ENCODE measurements around the gene SLC30A1.

Gene SLC30A1

GRCh38 chr1:211601982-211602670 is 23.2 kb upstream of the SLC30A1 start:
- H3K9me3 Mint-ChIP-seq = no peaks in the 10 kb centered on the region
- H3K27me3 Mint-ChIP-seq = peaks cover 11% of the 10 kb centered on the region
- H3K4me1 Mint-ChIP-seq (ENCODE audit: low read depth) = peaks cover 19% of the 10 kb centered on the region
- no peak overlapping the region for H3K4me3 Mint-ChIP-seq
- H3K36me3 Mint-ChIP-seq (ENCODE audit: low read depth) = no peaks in the 10 kb centered on the region
- H3K27ac Mint-ChIP-seq = no peak overlapping the region

- no peak overlapping the region for H3K4me3 Mint-ChIP-seq
- H3K27ac Mint-ChIP-seq = no peak overlapping the region
- H3K27me3 Mint-ChIP-seq = peaks cover 6% of the 10 kb centered on the region
- no peaks in the 10 kb centered on the region for H3K9me3 Mint-ChIP-seq
- no peaks in the 10 kb centered on the region for H3K36me3 Mint-ChIP-seq (ENCODE audit: low read depth)
- H3K4me1 Mint-ChIP-seq (ENCODE audit: low read depth) = peaks cover 11% of the 10 kb centered on the region
These were observed 22.2 kb upstream of the SLC30A1 start for GRCh38 chr1:211601159-211601558.

GRCh38 chr1:211599250-211599649 is 20.3 kb upstream of the SLC30A1 start:
- peaks cover 6% of the 10 kb centered on the region for H3K27me3 Mint-ChIP-seq
- no peaks in the 10 kb centered on the region for H3K9me3 Mint-ChIP-seq
- no peak overlapping the region for H3K4me3 Mint-ChIP-seq

GRCh38 chr1:211598514-211598913 is 19.6 kb upstream of the SLC30A1 start:
- no peak overlapping the region for H3K27ac Mint-ChIP-seq
- no peaks in the 10 kb centered on the region for H3K36me3 Mint-ChIP-seq (ENCODE audit: low read depth)
- H3K9me3 Mint-ChIP-seq = no peaks in the 10 kb centered on the region
- H3K27me3 Mint-ChIP-seq = peaks cover 6% of the 10 kb centered on the region
- H3K4me1 Mint-ChIP-seq (ENCODE audit: low read depth) = peaks cover 10% of the 10 kb centered on the region
- no peak overlapping the region for H3K4me3 Mint-ChIP-seq

More at GRCh38 chr1:211599250-211599649, 20.3 kb upstream of the SLC30A1 start:
- no peak overlapping the region for H3K27ac Mint-ChIP-seq
- peaks cover 10% of the 10 kb centered on the region for H3K4me1 Mint-ChIP-seq (ENCODE audit: low read depth)
- H3K36me3 Mint-ChIP-seq (ENCODE audit: low read depth) = no peaks in the 10 kb centered on the region

- Mint-ChIP-seq H3K36me3 (ENCODE audit: low read depth) (no peaks in the 10 kb centered on the region), H3K27me3 (peaks cover 6% of the 10 kb centered on the region), H3K27ac (no peak overlapping the region), H3K9me3 (no peaks in the 10 kb centered on the region), H3K4me3 (no peak overlapping the region), H3K4me1 (ENCODE audit: low read depth) (peaks cover 10% of the 10 kb centered on the region)
These were observed 17.6 kb upstream of the SLC30A1 start for GRCh38 chr1:211596418-211597181.

GRCh38 chr1:211595419-211595818 is 16.5 kb upstream of the SLC30A1 start:
- H3K27ac Mint-ChIP-seq = no peak overlapping the region
- H3K4me1 Mint-ChIP-seq (ENCODE audit: low read depth) = peaks cover 10% of the 10 kb centered on the region
- H3K27me3 Mint-ChIP-seq = peaks cover 6% of the 10 kb centered on the region
- no peaks in the 10 kb centered on the region for H3K9me3 Mint-ChIP-seq
- no peak overlapping the region for H3K4me3 Mint-ChIP-seq
- no peaks in the 10 kb centered on the region for H3K36me3 Mint-ChIP-seq (ENCODE audit: low read depth)

GRCh38 chr1:211591980-211592493 is 13.1 kb upstream of the SLC30A1 start:
- Mint-ChIP-seq H3K4me1 (ENCODE audit: low read depth) (no peaks in the 10 kb centered on the region), H3K36me3 (ENCODE audit: low read depth) (no peaks in the 10 kb centered on the region), H3K9me3 (no peaks in the 10 kb centered on the region), H3K27ac (no peak overlapping the region), H3K4me3 (no peak overlapping the region), H3K27me3 (no peaks in the 10 kb centered on the region)

GRCh38 chr1:211589782-211590721 is 11.1 kb upstream of the SLC30A1 start:
- H3K27ac Mint-ChIP-seq = no peak overlapping the region
- no peaks in the 10 kb centered on the region for H3K4me1 Mint-ChIP-seq (ENCODE audit: low read depth)
- H3K27me3 Mint-ChIP-seq = no peaks in the 10 kb centered on the region
- H3K9me3 Mint-ChIP-seq = no peaks in the 10 kb centered on the region
- H3K36me3 Mint-ChIP-seq (ENCODE audit: low read depth) = no peaks in the 10 kb centered on the region
- no peak overlapping the region for H3K4me3 Mint-ChIP-seq

- Mint-ChIP-seq H3K4me3 (no peak overlapping the region), H3K9me3 (no peaks in the 10 kb centered on the region), H3K27me3 (no peaks in the 10 kb centered on the region), H3K36me3 (ENCODE audit: low read depth) (no peaks in the 10 kb centered on the region), H3K4me1 (ENCODE audit: low read depth) (no peaks in the 10 kb centered on the region), H3K27ac (no peak overlapping the region)
These were observed 9.8 kb upstream of the SLC30A1 start for GRCh38 chr1:211588711-211589110.

GRCh38 chr1:211587123-211587522 is 8.2 kb upstream of the SLC30A1 start:
- Mint-ChIP-seq H3K9me3 (no peaks in the 10 kb centered on the region), H3K36me3 (ENCODE audit: low read depth) (no peaks in the 10 kb centered on the region), H3K27ac (no peak overlapping the region), H3K27me3 (no peaks in the 10 kb centered on the region), H3K4me1 (ENCODE audit: low read depth) (peaks cover 2% of the 10 kb centered on the region), H3K4me3 (no peak overlapping the region)

- H3K27ac Mint-ChIP-seq = no peak overlapping the region
- H3K4me1 Mint-ChIP-seq (ENCODE audit: low read depth) = peaks cover 7% of the 10 kb centered on the region
- no peaks in the 10 kb centered on the region for H3K27me3 Mint-ChIP-seq
- no peak overlapping the region for H3K4me3 Mint-ChIP-seq
- H3K9me3 Mint-ChIP-seq = no peaks in the 10 kb centered on the region
- H3K36me3 Mint-ChIP-seq (ENCODE audit: low read depth) = no peaks in the 10 kb centered on the region
These were observed 7.6 kb upstream of the SLC30A1 start for GRCh38 chr1:211586538-211586937.

GRCh38 chr1:211583011-211583992 is 4.3 kb upstream of the SLC30A1 start:
- H3K4me3 Mint-ChIP-seq = no peak overlapping the region
- no peaks in the 10 kb centered on the region for H3K27me3 Mint-ChIP-seq
- peaks cover 24% of the 10 kb centered on the region for H3K4me1 Mint-ChIP-seq (ENCODE audit: low read depth)
- H3K27ac Mint-ChIP-seq = no peak overlapping the region
- H3K36me3 Mint-ChIP-seq (ENCODE audit: low read depth) = no peaks in the 10 kb centered on the region
- H3K9me3 Mint-ChIP-seq = no peaks in the 10 kb centered on the region

GRCh38 chr1:211581526-211581925 is 2.6 kb upstream of the SLC30A1 start:
- Mint-ChIP-seq H3K9me3 (no peaks in the 10 kb centered on the region), H3K4me1 (ENCODE audit: low read depth) (peaks cover 32% of the 10 kb centered on the region), H3K36me3 (ENCODE audit: low read depth) (no peaks in the 10 kb centered on the region), H3K4me3 (no peak overlapping the region), H3K27ac (no peak overlapping the region), H3K27me3 (no peaks in the 10 kb centered on the region)

- H3K36me3 Mint-ChIP-seq (ENCODE audit: low read depth) = peaks cover 8% of the 10 kb centered on the region
- H3K27ac Mint-ChIP-seq = no peak overlapping the region
- no peaks in the 10 kb centered on the region for H3K9me3 Mint-ChIP-seq
- peaks cover 43% of the 10 kb centered on the region for H3K4me1 Mint-ChIP-seq (ENCODE audit: low read depth)
- H3K4me3 Mint-ChIP-seq = peak overlapping the region; percentile 78
- no peaks in the 10 kb centered on the region for H3K27me3 Mint-ChIP-seq
These were observed 1.3 kb upstream of the SLC30A1 start for GRCh38 chr1:211580303-211580687.
